Head of caudate nucleus (tissue), 42 donors: ENCODE data around the gene NEFH.

Experiments used
- DNase-seq, 42 donors: peaks; one replicate each; pipeline versions ENCODE4 v3.0.0 to v3.0.0-alpha.2; 2020 to 2021; ENCODE audit warnings: mixed read lengths in 7 of 42
- intact Hi-C: fragments of 100-400 bp; cut with DNase I; formaldehyde crosslinking; loops from one replicate; pipeline ENCODE4 v1.15.0; 2022

Gene NEFH

DNA sequence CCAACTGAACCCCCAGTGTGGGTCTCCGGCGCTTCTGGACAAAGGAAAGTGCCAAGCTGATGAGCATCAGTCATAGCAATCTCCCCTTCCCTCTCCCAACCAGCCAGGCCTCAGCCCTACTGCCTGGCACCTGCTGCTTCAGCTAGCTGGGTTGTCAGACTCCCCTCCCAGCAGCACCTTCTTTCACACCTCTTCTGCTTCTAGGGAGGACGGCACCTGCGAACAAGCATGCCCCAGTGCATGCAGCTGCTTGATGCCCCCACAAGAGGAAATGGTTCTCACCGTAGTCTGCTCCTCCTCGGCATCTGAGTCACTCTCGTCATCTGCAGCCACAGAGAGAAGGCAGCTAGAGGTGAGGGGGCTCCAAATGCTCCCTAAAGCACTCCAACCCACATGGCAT, 48.1 kb downstream of the NEFH start:
- DNase-seq: peak in 41 of 42 donors; percentile 34 to 90 (median 67)
- intact Hi-C loops: loop anchor here (10.0 kb wide), 1 partner anchor 133 kb away; no protein-coding TSS in a partner anchor

DNA sequence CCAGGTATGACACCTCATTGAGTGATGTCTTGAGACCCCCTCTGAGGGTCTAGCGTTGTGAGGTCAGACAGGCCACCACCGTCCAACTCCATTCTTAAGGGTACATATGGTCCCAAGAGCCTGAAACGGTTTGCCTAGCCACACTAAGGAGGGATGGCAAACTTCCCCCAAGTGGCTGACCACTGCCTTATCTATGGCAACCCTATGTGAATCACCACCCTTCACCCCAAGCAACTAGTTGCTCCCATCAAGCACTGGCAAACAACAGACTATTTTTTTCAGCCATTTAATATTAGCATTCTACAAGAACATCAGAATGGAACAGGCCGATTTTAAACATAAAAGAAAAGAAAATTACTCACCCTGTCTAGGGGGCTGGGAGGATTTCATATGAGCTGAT, 50.7 kb downstream of the NEFH start:
- intact Hi-C loops: no loop called here
- DNase-seq: no peak

DNA sequence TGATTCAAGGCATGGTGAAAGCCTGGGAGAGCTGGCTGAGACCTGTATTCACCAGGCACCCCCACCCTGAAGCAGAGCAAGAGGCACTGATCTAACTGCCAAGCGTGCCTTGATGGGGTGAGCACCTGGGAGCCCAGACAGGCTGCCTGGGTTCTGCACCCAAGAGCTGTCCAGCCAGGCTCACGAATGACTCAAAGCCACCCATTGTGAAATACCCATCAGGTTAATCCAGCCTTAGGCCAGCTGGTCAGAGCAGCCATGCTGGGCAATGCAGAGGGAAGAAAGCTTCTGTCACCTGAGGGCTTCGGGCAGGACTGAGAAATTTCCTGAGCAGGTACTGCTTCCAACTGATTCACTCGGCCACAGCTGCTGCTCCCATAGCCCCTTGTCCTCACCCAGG, 51.4 kb downstream of the NEFH start:
- DNase-seq: no peak
- intact Hi-C loops: no loop called here

DNA sequence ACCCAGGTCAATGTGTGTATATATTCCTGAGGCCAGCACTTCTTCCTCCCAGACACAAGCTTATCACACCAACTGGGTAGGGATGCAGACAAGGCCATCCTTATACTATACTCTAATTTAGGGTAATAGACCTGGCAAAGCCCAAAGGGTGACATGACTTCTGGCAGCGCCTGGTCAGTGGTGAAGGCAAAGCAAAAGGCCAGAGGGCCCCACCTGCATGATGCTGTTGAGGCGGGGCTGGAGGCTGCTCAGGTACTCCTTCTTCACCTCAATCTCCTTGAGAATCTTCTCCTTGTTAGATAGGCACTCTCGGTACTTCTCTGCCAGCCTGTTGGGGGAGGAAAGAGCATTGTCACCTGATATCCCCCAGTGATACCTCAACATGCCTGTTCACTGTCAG, 56.4 kb downstream of the NEFH start:
- intact Hi-C loops: no loop called here
- no peak for DNase-seq

DNA sequence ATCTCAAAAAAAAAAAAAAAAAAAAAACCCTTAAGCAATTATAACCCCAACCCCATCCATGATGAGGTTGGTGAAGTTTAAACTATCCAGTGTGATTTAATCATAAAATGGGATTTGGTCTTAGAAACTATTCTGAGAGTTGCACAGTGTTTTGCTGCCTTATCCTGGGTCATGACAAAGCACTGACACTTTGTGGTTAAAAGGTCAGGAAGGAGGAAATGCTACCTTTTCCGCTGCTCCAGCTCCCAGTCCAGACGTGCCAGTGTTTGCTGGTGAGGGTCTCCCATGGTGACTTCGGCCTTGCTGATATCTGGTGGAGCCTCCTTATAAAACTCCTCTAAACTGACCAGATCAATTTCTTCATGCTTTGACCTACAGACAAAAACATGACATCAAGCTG, 59.1 kb downstream of the NEFH start:
- no peak for DNase-seq
- intact Hi-C loops: no loop called here
